ENCODE data around the gene SLC43A2.

GRCh38 chr17:1563786-1564613, 64.6 kb downstream of the SLC43A2 start:
- TF ChIP-seq CTCF (IDR thresholded peaks at IDR 0.05) (no peak), POLR2AphosphoS5 (IDR thresholded peaks at IDR 0.05) (no peak)

All from suprapubic skin (tissue), 3 donors.